HepG2 (cell line): ENCODE measurements around the gene TXN2. TPM values are rescaled to one million over a fixed set of nuclear protein-coding genes. Genes with fewer than 3 reads are reported as not detected.

Source experiments
- ATF2 ChIP-seq: sonication (generic); formaldehyde crosslinking; IDR thresholded peaks from 2 replicates; pipeline ENCODE4 v1.4.0; 2020; ENCODE audit warnings: missing genetic modification reagents
- CBFB ChIP-seq: sonication (generic); formaldehyde crosslinking; IDR thresholded peaks from 2 replicates; pipeline ENCODE4 v1.4.0; 2020; ENCODE audit warnings: missing genetic modification reagents
- CTCF ChIP-seq: sonication (generic); formaldehyde crosslinking; IDR thresholded peaks from 2 replicates; pipeline ENCODE4 v1.5.0; 2020; ENCODE audit warnings: mild to moderate bottlenecking, missing genetic modification reagents, moderate library complexity
- DNMT1 ChIP-seq: sonication (generic); formaldehyde crosslinking; IDR thresholded peaks from 2 replicates; pipeline ENCODE4 v1.5.1; 2020; ENCODE audit warnings: mild to moderate bottlenecking, missing genetic modification reagents
- FOXK1 ChIP-seq: sonication (generic); formaldehyde crosslinking; IDR thresholded peaks from 2 replicates; pipeline ENCODE4 v1.4.0; 2020; ENCODE audit warnings: low read depth, missing genetic modification reagents, borderline replicate concordance
- HMGXB4 ChIP-seq, 2 experiments: sonication (generic) in 1 of 2; formaldehyde crosslinking in 1 of 2; IDR thresholded peaks; 2 replicates each; pipeline versions ENCODE4 v1.4.0 to v1.6.1; 2018 to 2020; ENCODE audit warnings: missing genetic modification reagents in 2 of 2, borderline replicate concordance in 1 of 2, low read depth in 1 of 2, mild to moderate bottlenecking in 1 of 2, missing biosample characterization in 1 of 2
- JUN ChIP-seq: sonication (generic); formaldehyde crosslinking; IDR thresholded peaks from 2 replicates; pipeline ENCODE4 v1.4.0; 2020; ENCODE audit warnings: mild to moderate bottlenecking, missing genetic modification reagents
- KDM2A ChIP-seq: sonication (generic); formaldehyde crosslinking; IDR thresholded peaks from 2 replicates; pipeline ENCODE4 v1.4.0; 2020; ENCODE audit warnings: low read depth, missing genetic modification reagents, borderline replicate concordance
- MTA1 ChIP-seq: sonication (generic); formaldehyde crosslinking; IDR thresholded peaks from 2 replicates; pipeline ENCODE4 v1.4.0; 2020; ENCODE audit warnings: missing genetic modification reagents, mild to moderate bottlenecking, borderline replicate concordance
- NR1H2 ChIP-seq: sonication (generic); formaldehyde crosslinking; IDR thresholded peaks from 2 replicates; pipeline ENCODE4 v1.8.1; 2022; ENCODE audit warnings: low read depth, missing genetic modification reagents, borderline replicate concordance
- PHF20 ChIP-seq: sonication (generic); formaldehyde crosslinking; IDR thresholded peaks from 2 replicates; pipeline ENCODE4 v1.5.0; 2020; ENCODE audit warnings: mild to moderate bottlenecking, missing genetic modification reagents
- TARDBP ChIP-seq: sonication (generic); formaldehyde crosslinking; IDR thresholded peaks from 2 replicates; pipeline ENCODE4 v1.8.0; 2022; ENCODE audit warnings: mild to moderate bottlenecking, missing genetic modification reagents
- TGIF2 ChIP-seq: IDR thresholded peaks from 2 replicates; pipeline ENCODE4 v1.6.1; 2016; ENCODE audit warnings: control low read depth, missing compliant biosample characterization
- ZBED4 ChIP-seq: sonication (generic); formaldehyde crosslinking; IDR thresholded peaks from 2 replicates; pipeline ENCODE4 v1.4.0; 2020; ENCODE audit warnings: missing genetic modification reagents, borderline replicate concordance
- ZBTB7B ChIP-seq: sonication (generic); formaldehyde crosslinking; IDR thresholded peaks from 2 replicates; pipeline ENCODE4 v1.4.0; 2020; ENCODE audit warnings: missing genetic modification reagents
- ZBTB8A ChIP-seq: sonication (generic); formaldehyde crosslinking; IDR thresholded peaks from 2 replicates; pipeline ENCODE4 v1.4.0; 2020; ENCODE audit warnings: mild to moderate bottlenecking, low read depth, missing genetic modification reagents, borderline replicate concordance
- ZFP41 ChIP-seq: sonication (generic); formaldehyde crosslinking; IDR thresholded peaks from 2 replicates; pipeline ENCODE4 v1.4.0; 2020; ENCODE audit warnings: mild to moderate bottlenecking, missing genetic modification reagents, borderline replicate concordance
- ZNF331 ChIP-seq: sonication (generic); formaldehyde crosslinking; IDR thresholded peaks from 2 replicates; pipeline ENCODE4 v1.4.0; 2020; ENCODE audit warnings: missing genetic modification reagents
- ZNF562 ChIP-seq: sonication (generic); formaldehyde crosslinking; IDR thresholded peaks from 2 replicates; pipeline ENCODE4 v1.8.0; 2022; ENCODE audit warnings: missing genetic modification reagents, borderline replicate concordance
- ZNF781 ChIP-seq: sonication (generic); formaldehyde crosslinking; IDR thresholded peaks from 2 replicates; pipeline ENCODE4 v1.5.1; 2020; ENCODE audit warnings: borderline replicate concordance, mild to moderate bottlenecking, missing genetic modification reagents; ENCODE audit errors: not compliant biosample characterization
- ZZZ3 ChIP-seq: sonication (generic); formaldehyde crosslinking; IDR thresholded peaks from 2 replicates; pipeline ENCODE4 v1.4.0; 2020; ENCODE audit warnings: missing genetic modification reagents, mild to moderate bottlenecking, borderline replicate concordance
- polyA plus RNA-seq, 8 experiments: library from polyadenylated mRNA; depleted of rRNA in 3 of 8; stranded (reverse) in 7 of 8; unstranded in 1 of 8; fragments of >200 nt; fragmentation: Illumina TruSeq in 4 of 8; extraction: Trizol in 4 of 8; gene quantifications; 2 replicates each; pipeline versions ENCODE4 v1.2.1 to v1.2.3, GENCODE V29; 2011 to 2016; ENCODE audit warnings: low read depth in 4 of 8, missing spikeins in 1 of 8, mixed read lengths in 1 of 8; ENCODE audit not compliant: insufficient read depth in 1 of 8
- total RNA-seq, 5 experiments: library from RNA; depleted of rRNA; stranded (reverse); fragments of >200 nt; fragmentation: Illumina TruSeq; extraction: Trizol; gene quantifications; 2 replicates each; pipeline ENCODE4 v1.2.3, GENCODE V29; 2016; ENCODE audit warnings: low read depth in 1 of 5

The TXN2 gene
- total and polyA plus RNA-seq, 2 of the 13 experiments (the other 11 are each of a cell fraction or from before 2014, with no cell fraction given): 41.4 to 109 TPM

- TF ChIP-seq CTCF (peak; percentile 53), JUN (no peak), ZBTB8A (no peak), ZNF781 (CRISPR knock-in tag) (no peak), PHF20 (peak; percentile 32; the same call in 1 of the 2 replicates), NR1H2 (CRISPR knock-in tag) (no peak), ZNF562 (CRISPR knock-in tag) (no peak), TARDBP (CRISPR knock-in tag) (peak; percentile 62; the same call in 1 of the 2 replicates), KDM2A (CRISPR knock-in tag) (no peak), ZFP41 (CRISPR knock-in tag) (no peak), ZNF331 (CRISPR knock-in tag) (peak; percentile 47; the same call in 1 of the 2 replicates), CBFB (CRISPR knock-in tag) (no peak), MTA1 (no peak), HMGXB4 (CRISPR knock-in tag; IDR thresholded peaks at IDR 0.05; ENCODE audit: borderline replicate concordance in 1 of 2, low read depth in 1 of 2) (no peak; a peak in 1 of 4 replicates), TGIF2 (peak; percentile 72; the same call in 1 of the 2 replicates), ZBTB7B (peak; percentile 30; the same call in 1 of the 2 replicates), DNMT1 (CRISPR knock-in tag) (no peak), ZBED4 (CRISPR knock-in tag) (no peak), FOXK1 (no peak), ZZZ3 (no peak), ATF2 (no peak)
Measured at GRCh38 chr22:36425977-36426523, 55.4 kb downstream of the TXN2 start (continued).
